GM21390 (cell line): ENCODE data around the gene ANKFN1.
"Not testable (repeated sequence)": the region's sequence is repeated elsewhere in the genome, so short reads cannot be mapped to it uniquely, and the experiment has no call there.

Source experiments
- ATAC-seq: cut with Tn5 transposase; IDR thresholded peaks from one replicate; pipeline ENCODE4 v1.9.1; 2021; ENCODE audit not compliant: unreplicated experiment

The ANKFN1 gene

GRCh38 chr17:56288786-56289185 is 135.5 kb downstream of the ANKFN1 start:
- not testable (repeated sequence) for ATAC-seq

DNA sequence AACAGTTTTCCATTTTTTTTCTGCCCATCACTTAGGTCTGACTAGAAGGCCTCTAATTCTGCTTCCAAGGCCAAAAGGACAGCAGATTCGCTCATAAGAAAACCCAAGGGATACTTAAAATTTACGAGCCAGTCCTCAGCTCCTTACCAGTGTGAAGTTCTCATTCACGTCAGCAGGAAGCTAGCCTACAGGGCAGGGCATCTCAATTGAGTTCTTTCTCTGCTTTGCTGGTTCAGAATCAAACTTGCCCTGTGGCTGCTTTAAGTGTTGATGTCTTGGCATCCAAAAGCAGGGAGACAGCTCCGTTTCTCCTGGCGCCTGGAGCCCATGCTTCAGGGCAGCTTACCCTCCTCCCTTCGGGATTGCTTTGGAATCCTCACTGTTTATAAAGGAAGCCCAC is 136.0 kb downstream of the ANKFN1 start:
- ATAC-seq: no peak

GRCh38 chr17:56290101-56290801 is 137.0 kb downstream of the ANKFN1 start:
- ATAC-seq: no peak

DNA sequence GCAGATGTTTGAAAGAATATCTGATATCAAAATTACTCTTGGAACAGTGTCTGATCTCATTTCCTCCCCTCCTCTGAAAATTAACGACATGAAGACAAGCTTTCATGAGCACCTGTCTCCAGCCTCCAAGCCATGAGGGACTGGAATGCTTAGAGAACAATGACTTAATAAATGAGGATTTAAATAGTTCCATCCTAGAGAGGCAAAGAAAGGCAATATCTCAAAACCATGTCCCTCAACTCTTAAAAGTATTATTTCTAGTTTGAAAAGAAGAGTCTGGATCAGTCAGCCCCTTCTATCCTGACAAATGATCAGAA is 137.5 kb downstream of the ANKFN1 start:
- no peak for ATAC-seq

DNA sequence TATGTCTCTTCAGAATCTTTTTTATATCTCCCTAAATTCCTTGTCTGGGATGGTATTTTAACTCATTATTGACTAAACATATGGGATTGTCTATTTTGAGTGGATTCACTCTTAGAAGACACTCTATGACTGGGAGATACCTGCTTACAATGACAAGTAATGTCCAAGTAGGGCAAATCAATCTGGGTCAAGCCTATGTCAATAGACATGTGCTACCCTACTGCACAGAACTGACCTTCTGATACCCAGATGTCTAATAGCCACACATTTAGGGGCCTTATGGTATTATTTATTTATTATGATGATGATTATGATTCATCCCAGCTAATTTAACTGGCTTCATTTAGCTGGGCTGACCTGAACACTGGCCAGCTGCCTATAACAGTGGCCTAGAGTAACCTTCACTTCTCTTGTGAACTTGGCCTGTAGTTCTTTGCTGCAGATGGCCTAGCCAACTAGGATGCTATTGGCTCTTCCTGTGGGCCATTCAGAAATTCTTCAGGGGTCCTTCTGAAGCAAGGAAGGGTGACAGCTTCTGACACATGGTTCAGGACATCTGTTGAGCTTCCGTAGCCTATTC is 138.0 kb downstream of the ANKFN1 start:
- no peak for ATAC-seq

GRCh38 chr17:56292010-56292409 is 138.7 kb downstream of the ANKFN1 start:
- ATAC-seq: no peak

GRCh38 chr17:56292578-56292977 is 139.3 kb downstream of the ANKFN1 start:
- ATAC-seq: no peak

- ATAC-seq: no peak
Observed at GRCh38 chr17:56297184-56297583, 143.9 kb downstream of the ANKFN1 start.

DNA sequence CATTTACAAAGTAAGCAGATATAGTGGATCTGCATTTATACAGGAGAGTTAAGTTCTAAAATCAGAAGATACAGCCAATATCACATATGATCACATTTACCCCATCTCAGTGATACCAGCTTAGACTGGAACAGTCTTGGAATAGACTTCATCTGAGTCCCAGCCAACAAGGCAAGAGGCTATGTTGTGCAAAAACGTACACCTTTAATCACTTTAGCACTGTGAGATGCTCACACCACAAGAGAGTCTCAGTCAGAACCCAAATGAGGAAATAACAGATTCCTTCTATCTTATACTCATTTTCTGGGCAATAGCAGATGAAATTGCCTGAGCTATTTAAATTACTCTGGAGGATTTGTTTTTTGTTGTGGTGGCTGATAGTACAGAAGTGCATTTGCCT is 145.6 kb downstream of the ANKFN1 start:
- ATAC-seq: no peak

- no peak for ATAC-seq
Observed at GRCh38 chr17:56300144-56300543, 146.9 kb downstream of the ANKFN1 start.

DNA sequence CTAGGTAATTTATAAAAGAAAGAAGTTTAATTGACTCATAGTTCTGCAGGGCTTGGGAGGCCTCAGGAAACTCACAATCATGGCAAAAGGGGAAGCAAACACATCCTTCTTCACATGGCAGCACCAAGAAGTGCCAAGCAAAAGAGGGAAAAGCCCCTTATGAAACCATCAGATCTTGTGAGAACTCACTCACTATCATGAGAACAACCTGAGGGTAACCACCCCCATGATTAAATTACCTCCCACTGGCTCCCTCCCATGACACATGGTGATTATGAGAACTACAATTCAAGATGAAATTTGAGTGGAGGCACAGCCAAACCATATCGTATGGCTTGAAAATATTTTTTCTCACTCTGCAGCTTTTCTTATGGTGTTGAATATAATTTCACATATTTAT is 151.7 kb downstream of the ANKFN1 start:
- no peak for ATAC-seq

GRCh38 chr17:56309897-56310296 is 156.6 kb downstream of the ANKFN1 start:
- no peak for ATAC-seq

DNA sequence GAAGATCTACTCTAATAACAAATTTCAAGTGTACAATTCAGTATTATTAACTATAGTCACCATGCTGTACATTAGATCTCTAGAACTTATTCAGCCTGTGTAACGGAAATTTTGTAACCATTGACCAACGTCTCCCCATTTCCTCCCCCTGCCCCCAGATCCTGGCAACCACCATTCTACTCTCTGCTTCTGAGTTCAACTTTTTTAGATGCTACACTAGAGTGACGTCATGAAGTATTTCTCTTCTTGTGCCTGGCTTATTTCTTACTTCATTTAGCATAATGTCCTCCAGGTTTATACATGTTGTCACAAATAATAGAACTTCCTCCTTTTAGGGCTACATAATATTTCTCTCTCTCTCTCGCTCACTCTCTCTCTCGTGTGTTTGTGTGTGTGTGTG is 157.5 kb downstream of the ANKFN1 start:
- no peak for ATAC-seq

DNA sequence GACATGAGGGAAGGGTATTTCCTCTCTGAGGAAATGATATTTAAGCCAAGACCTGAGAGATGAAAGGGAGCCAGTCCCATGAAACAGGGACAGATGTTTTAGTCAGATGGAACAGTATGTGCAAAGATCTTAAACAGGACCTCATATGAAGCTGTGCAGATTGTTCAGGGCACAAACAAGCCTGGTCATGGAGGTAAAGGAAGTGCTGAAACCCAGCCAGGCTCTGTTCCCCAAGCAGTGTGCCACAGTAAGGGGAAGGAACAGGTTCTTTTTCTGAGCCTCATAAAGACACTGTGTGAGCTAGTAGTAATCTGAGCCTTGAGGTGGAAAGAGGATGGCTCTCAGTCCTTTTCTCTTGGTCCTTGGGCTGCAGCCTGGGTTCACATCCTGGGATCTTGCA is 159.9 kb downstream of the ANKFN1 start:
- no peak for ATAC-seq

DNA sequence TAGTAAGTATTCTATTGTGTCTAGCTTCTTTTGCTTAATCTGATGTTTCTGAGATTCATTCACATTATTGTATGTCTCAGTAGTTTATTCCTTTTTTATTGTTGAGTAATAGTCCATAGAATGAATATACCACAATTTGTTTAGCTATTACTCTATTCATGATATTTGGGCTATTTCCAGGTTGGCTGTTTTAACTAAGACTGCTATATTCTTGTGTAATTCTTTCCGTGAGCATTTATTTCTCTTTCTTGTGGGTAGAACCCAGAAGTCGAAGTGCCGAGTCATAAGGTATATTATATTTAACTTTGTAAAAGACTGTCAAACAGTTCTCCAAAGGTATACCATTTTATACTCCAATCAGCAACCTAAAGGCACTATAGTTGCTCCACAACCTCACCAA is 160.8 kb downstream of the ANKFN1 start:
- ATAC-seq: no peak

DNA sequence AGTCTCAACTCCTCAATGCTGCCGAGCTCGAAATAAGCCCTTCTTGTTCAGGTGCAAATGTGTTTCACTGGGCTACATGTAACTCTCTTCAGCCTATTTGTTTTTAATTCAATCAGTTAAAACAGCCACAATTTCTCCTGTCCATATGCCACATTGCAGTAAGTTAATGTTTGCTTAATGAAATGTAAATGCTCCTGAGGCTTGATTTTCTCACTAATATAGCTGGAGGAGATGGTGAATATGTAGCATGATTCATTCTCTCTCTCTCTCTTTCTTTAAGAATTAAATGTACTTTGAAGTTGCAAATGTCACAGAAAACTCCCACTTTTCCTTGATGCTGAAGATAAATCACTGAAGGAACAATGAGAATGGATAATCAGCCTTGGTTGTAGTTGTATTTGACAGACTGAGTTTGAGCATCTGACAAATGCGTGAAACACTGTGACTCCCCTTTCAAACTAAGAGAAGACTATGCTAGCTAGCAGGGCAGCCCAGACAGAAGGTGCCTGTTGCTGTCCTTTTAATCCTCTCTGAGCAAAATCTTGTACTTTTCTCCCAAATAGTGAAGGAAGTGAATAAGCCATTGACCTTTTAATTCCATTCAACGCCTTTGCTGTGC is 161.8 kb downstream of the ANKFN1 start:
- ATAC-seq: no peak

DNA sequence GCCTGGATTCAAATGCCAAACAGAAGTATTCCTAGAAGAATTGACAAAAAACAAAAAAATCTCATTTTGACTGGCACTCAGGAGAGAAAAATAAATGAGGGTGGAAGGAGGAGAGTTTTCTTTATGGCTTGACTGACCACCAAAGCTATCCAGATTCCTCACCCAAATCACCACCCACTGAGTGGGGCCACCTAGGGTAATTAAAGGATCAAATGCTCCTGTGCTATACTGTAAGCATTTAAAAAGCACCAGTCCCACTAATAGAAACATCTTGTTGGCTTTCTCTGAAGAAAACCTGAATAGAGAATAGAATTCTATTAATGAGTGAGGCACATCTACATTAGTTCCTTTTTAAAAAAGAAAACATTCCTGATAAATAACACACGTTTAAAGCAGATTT is 163.3 kb downstream of the ANKFN1 start:
- no peak for ATAC-seq

GRCh38 chr17:56317351-56318208 is 164.3 kb downstream of the ANKFN1 start:
- ATAC-seq: no peak

DNA sequence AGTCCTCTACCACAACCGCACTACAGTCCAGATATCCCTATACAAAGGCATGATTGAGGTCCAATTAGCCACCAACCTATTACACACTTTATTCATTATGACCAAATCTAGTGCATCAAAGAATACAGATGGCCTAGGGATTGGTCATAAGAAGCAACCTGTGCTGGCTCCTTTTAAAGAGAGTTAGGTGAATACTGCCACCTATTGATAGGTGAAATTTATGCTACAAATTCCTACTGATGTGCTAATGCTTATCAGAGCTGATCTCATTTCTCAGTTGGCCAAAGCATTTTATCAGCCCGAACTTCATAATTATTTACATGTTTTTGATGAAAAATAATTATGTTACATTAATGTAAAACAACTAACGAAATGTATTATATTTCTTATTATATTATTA is 166.3 kb downstream of the ANKFN1 start:
- ATAC-seq: peak; percentile 81

DNA sequence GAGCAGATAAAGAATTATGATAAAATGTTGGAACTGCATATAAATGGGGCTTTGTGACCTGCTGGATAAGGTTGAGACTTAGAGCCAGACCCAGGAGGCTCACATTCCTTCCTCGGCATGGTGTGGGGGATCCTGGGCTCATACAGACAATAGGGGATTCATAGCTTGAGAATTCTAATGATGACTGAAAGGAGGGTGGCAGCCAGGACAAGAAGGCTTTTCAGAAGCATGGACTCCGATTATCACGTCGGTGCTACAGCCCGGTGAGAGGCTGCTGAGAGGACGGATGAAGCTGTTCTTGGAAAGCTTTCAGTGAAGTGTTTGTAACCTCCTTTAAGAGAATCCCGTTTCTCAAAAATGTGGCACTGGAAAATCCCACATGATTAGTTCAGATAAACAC is 167.2 kb downstream of the ANKFN1 start:
- no peak for ATAC-seq

DNA sequence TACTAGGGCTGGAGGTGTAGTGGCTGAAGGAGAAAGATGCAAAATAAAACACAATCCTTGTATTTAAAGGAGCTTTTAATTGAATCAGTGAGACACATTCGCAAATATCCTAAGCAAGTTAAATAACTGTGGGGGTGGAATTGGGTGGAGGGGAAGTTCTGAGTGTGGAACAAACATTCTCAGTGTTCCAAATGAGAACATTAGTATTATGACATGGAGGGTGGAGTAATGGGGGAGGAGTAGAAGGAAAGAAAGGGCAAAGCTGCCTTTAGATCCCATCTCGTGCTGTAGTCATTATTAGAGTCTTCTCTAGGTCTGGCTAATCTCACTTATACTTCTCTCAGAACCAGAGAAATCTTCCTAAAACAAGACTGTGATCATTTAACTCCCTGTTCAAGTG is 169.7 kb downstream of the ANKFN1 start:
- ATAC-seq: no peak

DNA sequence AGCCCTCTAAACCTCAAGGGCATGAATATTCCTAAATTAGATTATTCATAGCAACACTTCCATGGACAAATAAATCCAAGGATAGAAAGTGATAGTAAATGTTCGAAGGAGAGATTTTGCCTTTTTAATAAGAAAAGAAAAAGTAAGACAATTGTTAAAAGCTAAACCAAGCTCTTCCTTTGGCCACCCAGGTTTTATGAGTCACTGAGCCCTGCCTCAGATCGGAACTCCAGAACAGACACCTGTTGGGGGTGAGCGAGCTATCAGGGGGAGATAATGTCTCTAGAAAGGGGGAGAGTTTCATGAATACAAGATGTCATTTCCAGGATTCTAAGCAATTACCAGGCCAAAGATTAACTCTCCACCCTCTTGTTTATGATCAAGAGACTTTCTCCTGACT is 171.4 kb downstream of the ANKFN1 start:
- no peak for ATAC-seq
